Mucosa of rectum (tissue), 2 donors: ENCODE results near the gene GNB1.
A peak's percentile ranks its signal among the peaks of the same experiment; 100 is the strongest.

Experiments used
- H3K27ac ChIP-seq, 2 donors: one replicate each; pipeline ENCODE4 v1.7.0; 2013; ENCODE audit warnings: inconsistent platforms in 2 of 2, low read depth in 2 of 2, low read length in 2 of 2
- H3K27me3 ChIP-seq, 2 donors: one replicate each; pipeline ENCODE4 v1.7.0; 2013; ENCODE audit warnings: low read length in 2 of 2; ENCODE audit not compliant: control insufficient read depth in 2 of 2, insufficient read depth in 2 of 2
- H3K36me3 ChIP-seq, 2 donors: one replicate each; pipeline ENCODE4 v1.7.0; 2013; ENCODE audit warnings: low read length in 2 of 2; ENCODE audit not compliant: control insufficient read depth in 2 of 2, insufficient read depth in 2 of 2
- H3K4me1 ChIP-seq, 2 donors: one replicate each; pipeline ENCODE4 v1.7.0; 2013; ENCODE audit warnings: low read length in 2 of 2, mild to moderate bottlenecking in 1 of 2; ENCODE audit not compliant: control insufficient read depth in 2 of 2, insufficient read depth in 2 of 2
- H3K4me3 ChIP-seq, 2 donors: one replicate each; pipeline ENCODE4 v1.7.0; 2013; ENCODE audit warnings: low read length in 2 of 2
- H3K9ac ChIP-seq, 2 donors: one replicate each; pipeline ENCODE4 v1.7.0; 2013; ENCODE audit warnings: low read length in 2 of 2, low read depth in 1 of 2, mild to moderate bottlenecking in 1 of 2
- H3K9me3 ChIP-seq, 2 donors: one replicate each; pipeline ENCODE4 v1.7.0; 2013; ENCODE audit warnings: low read length in 2 of 2; ENCODE audit not compliant: control insufficient read depth in 2 of 2
- donor health status: healthy.
- donor health status: Normal muscosa, but diverticular disease.

Gene GNB1

GRCh38 chr1:1916851-1917251 lies 26.0 kb upstream of the GNB1 start:
- Histone ChIP-seq H3K9me3 (no peaks in the 10 kb centered on the region), H3K4me3 (no peak overlapping the region), H3K27me3 (no peaks in the 10 kb centered on the region), H3K27ac (no peak overlapping the region), H3K4me1 (peaks cover 20 to 27% of the 10 kb centered on the region in 2 donors), H3K9ac (no peak overlapping the region), H3K36me3 (no peaks in the 10 kb centered on the region)

GRCh38 chr1:1915911-1916840 lies 25.3 kb upstream of the GNB1 start:
- no peaks in the 10 kb centered on the region for H3K27me3 ChIP-seq
- no peak overlapping the region for H3K4me3 ChIP-seq
- peak overlapping the region in 1 of 2 donors; percentile 16 for H3K27ac ChIP-seq
- peaks cover 20 to 27% of the 10 kb centered on the region in 2 donors for H3K4me1 ChIP-seq
- H3K9ac ChIP-seq: no peak overlapping the region
- H3K36me3 ChIP-seq: no peaks in the 10 kb centered on the region
- H3K9me3 ChIP-seq: no peaks in the 10 kb centered on the region

GRCh38 chr1:1914971-1915692 lies 24.2 kb upstream of the GNB1 start, which contains the start of gene CALML6:
TSS of gene CALML6 (plus strand) at chr1:1915260. CDS start at chr1:1915281, 21 bp downstream.
- Histone ChIP-seq H3K27ac (peak within 1 kb of the TSS in 1 of 2 donors; percentile 16), H3K36me3 (no peaks in the 10 kb centered on the region), H3K27me3 (no peaks in the 10 kb centered on the region), H3K9me3 (no peaks in the 10 kb centered on the region), H3K4me3 (no peak within 1 kb of the TSS), H3K9ac (no peak within 1 kb of the TSS), H3K4me1 (peaks cover 20 to 27% of the 10 kb centered on the region in 2 donors)

- Histone ChIP-seq H3K4me1 (peaks cover 20 to 24% of the 10 kb centered on the region in 2 donors), H3K4me3 (no peak overlapping the region), H3K27ac (no peak overlapping the region), H3K36me3 (no peaks in the 10 kb centered on the region), H3K9me3 (no peaks in the 10 kb centered on the region), H3K9ac (no peak overlapping the region), H3K27me3 (no peaks in the 10 kb centered on the region)
These were observed 23.4 kb upstream of the GNB1 start for GRCh38 chr1:1914101-1914970.

GRCh38 chr1:1911350-1912041 lies 20.6 kb upstream of the GNB1 start:
- H3K9me3 ChIP-seq: no peaks in the 10 kb centered on the region
- H3K27ac ChIP-seq: no peak overlapping the region
- H3K27me3 ChIP-seq: no peaks in the 10 kb centered on the region
- peaks cover 19 to 22% of the 10 kb centered on the region in 2 donors for H3K4me1 ChIP-seq
- no peak overlapping the region for H3K4me3 ChIP-seq
- no peaks in the 10 kb centered on the region for H3K36me3 ChIP-seq
- no peak overlapping the region for H3K9ac ChIP-seq

- H3K9ac ChIP-seq: no peak overlapping the region
- H3K9me3 ChIP-seq: no peaks in the 10 kb centered on the region
- peaks cover 19 to 22% of the 10 kb centered on the region in 2 donors for H3K4me1 ChIP-seq
- H3K4me3 ChIP-seq: no peak overlapping the region
- H3K27me3 ChIP-seq: no peaks in the 10 kb centered on the region
- peak overlapping the region in 1 of 2 donors; percentile 38 for H3K27ac ChIP-seq
- no peaks in the 10 kb centered on the region for H3K36me3 ChIP-seq
These were observed 19.9 kb upstream of the GNB1 start for GRCh38 chr1:1910651-1911331.

- Histone ChIP-seq H3K9me3 (no peaks in the 10 kb centered on the region), H3K9ac (peak overlapping the region; percentile 41 to 70), H3K4me1 (peaks cover 14 to 18% of the 10 kb centered on the region in 2 donors), H3K27ac (peak overlapping the region in 1 of 2 donors; percentile 70), H3K27me3 (no peaks in the 10 kb centered on the region), H3K4me3 (peak overlapping the region; percentile 65 to 70), H3K36me3 (no peaks in the 10 kb centered on the region)
These were observed 19.2 kb upstream of the GNB1 start for GRCh38 chr1:1910033-1910465.

GRCh38 chr1:1908506-1908791 lies 17.6 kb upstream of the GNB1 start:
- Histone ChIP-seq H3K4me3 (peak overlapping the region; percentile 76 to 79), H3K27me3 (no peaks in the 10 kb centered on the region), H3K4me1 (peaks cover 14 to 18% of the 10 kb centered on the region in 2 donors), H3K9me3 (no peaks in the 10 kb centered on the region), H3K27ac (peak overlapping the region; percentile 77 to 83), H3K36me3 (no peaks in the 10 kb centered on the region), H3K9ac (peak overlapping the region; percentile 89 to 95)
